OCI-LY3 (cell line): Measurements from ENCODE around the gene HECW1.

Experiments used
- EZH2phosphoT487 ChIP-seq: fragments of 200-600 bp; shearing (Covaris generic); IDR thresholded peaks from 2 replicates; pipeline ENCODE4 v1.6.1; 2018; ENCODE audit warnings: antibody characterized with exemption, mixed run types, low read depth
- TF ChIP-seq, protein P1 (sequence below): fragments of 200-600, 300-600 bp; sonication (generic); IDR thresholded peaks from 2 replicates; pipeline ENCODE4 v1.5.1; 2014; ENCODE audit warnings: antibody characterized with exemption, low read length, low read depth

DNA sequence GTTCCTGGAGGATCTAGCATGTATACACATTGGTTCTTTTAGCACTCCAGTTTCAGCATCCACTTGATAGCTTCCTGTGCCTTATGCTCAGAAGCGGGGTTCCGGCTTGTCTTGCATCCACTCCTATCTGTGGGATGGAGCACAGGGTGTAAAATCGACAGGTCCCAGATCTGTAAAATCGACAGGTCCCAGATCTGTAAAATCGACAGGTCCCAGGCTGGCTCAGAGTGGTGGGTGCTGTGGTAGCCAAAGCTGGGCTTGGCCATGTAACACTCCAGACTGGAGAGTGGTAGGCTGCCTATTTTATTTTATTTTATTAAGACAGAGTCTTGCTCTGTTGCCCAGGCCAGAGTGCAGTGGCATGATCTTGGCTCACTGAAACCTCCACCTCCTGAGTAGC, 30.3 kb downstream of the HECW1 start:
- TF ChIP-seq, protein P1, sequence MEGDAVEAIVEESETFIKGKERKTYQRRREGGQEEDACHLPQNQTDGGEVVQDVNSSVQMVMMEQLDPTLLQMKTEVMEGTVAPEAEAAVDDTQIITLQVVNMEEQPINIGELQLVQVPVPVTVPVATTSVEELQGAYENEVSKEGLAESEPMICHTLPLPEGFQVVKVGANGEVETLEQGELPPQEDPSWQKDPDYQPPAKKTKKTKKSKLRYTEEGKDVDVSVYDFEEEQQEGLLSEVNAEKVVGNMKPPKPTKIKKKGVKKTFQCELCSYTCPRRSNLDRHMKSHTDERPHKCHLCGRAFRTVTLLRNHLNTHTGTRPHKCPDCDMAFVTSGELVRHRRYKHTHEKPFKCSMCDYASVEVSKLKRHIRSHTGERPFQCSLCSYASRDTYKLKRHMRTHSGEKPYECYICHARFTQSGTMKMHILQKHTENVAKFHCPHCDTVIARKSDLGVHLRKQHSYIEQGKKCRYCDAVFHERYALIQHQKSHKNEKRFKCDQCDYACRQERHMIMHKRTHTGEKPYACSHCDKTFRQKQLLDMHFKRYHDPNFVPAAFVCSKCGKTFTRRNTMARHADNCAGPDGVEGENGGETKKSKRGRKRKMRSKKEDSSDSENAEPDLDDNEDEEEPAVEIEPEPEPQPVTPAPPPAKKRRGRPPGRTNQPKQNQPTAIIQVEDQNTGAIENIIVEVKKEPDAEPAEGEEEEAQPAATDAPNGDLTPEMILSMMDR, result no peak
- TF ChIP-seq EZH2phosphoT487, result no peak
